Measurements from ENCODE around the gene TOGARAM1. TPM values are rescaled to one million over a fixed set of nuclear protein-coding genes. Genes with fewer than 3 reads are reported as not detected.

TOGARAM1 gene
- total RNA-seq, 2 experiments from 2014 or later = 5.5 to 7.9 TPM

GRCh38 chr14:45094275-45094674, 132.3 kb downstream of the TOGARAM1 start:
- CTCF ChIA-PET = interaction anchor here (1.1 kb wide), 1 partner anchor 158 kb away, joined by 3 read pairs; no protein-coding TSS in a partner anchor
- Mint-ChIP-seq H3K9me3 (no peaks in the 10 kb centered on the region), H3K4me3 (no peak overlapping the region), H3K4me1 (ENCODE audit: low read depth) (peaks cover 43% of the 10 kb centered on the region), H3K36me3 (ENCODE audit: low read depth) (peaks cover 51% of the 10 kb centered on the region), H3K27ac (no peak overlapping the region), H3K27me3 (no peaks in the 10 kb centered on the region)
- no peak for ATAC-seq
- intact Hi-C loops (cut with micrococcal nuclease) = no loop called here
- no peak for TF ChIP-seq CTCF (IDR thresholded peaks at IDR 0.05)
- POLR2A ChIA-PET = interaction anchor here (0.5 kb wide), 1 partner anchor 42 kb away, joined by 3 read pairs; no protein-coding TSS in a partner anchor
- no peak for DNase-seq

- peaks cover 35% of the 10 kb centered on the region for H3K4me1 Mint-ChIP-seq (ENCODE audit: low read depth)
- CTCF ChIA-PET = interaction anchor here (1.5 kb wide), 1 partner anchor 10 kb away, joined by 4 read pairs; no protein-coding TSS in a partner anchor
- no peak for TF ChIP-seq CTCF (IDR thresholded peaks at IDR 0.05)
- H3K27ac Mint-ChIP-seq = no peak overlapping the region
- DNase-seq = no peak
- ATAC-seq = no peak
- H3K27me3 Mint-ChIP-seq = no peaks in the 10 kb centered on the region
- H3K9me3 Mint-ChIP-seq = no peaks in the 10 kb centered on the region
- no peak overlapping the region for H3K4me3 Mint-ChIP-seq
- POLR2A ChIA-PET = interaction anchor here (0.9 kb wide), 1 partner anchor 30 kb away, joined by 3 read pairs; no protein-coding TSS in a partner anchor
- intact Hi-C loops (cut with micrococcal nuclease) = no loop called here
- peaks cover 53% of the 10 kb centered on the region for H3K36me3 Mint-ChIP-seq (ENCODE audit: low read depth)
These were observed 133.2 kb downstream of the TOGARAM1 start for GRCh38 chr14:45095143-45095542.

GRCh38 chr14:45096218-45096617, 134.2 kb downstream of the TOGARAM1 start:
- POLR2A ChIA-PET = interaction anchor here (1.3 kb wide), 1 partner anchor 12 kb away, joined by 3 read pairs; no protein-coding TSS in a partner anchor
- Mint-ChIP-seq H3K4me1 (ENCODE audit: low read depth) (peaks cover 24% of the 10 kb centered on the region), H3K27ac (no peak overlapping the region), H3K36me3 (ENCODE audit: low read depth) (peaks cover 53% of the 10 kb centered on the region), H3K4me3 (no peak overlapping the region), H3K27me3 (no peaks in the 10 kb centered on the region), H3K9me3 (no peaks in the 10 kb centered on the region)
- CTCF ChIA-PET = interaction anchor here (1.5 kb wide), 1 partner anchor 9 kb away, joined by 4 read pairs; no protein-coding TSS in a partner anchor
- intact Hi-C loops (cut with micrococcal nuclease) = no loop called here
- DNase-seq (no peak), ATAC-seq (no peak)
- TF ChIP-seq CTCF (IDR thresholded peaks at IDR 0.05) = no peak

- Mint-ChIP-seq H3K27ac (no peak overlapping the region), H3K36me3 (ENCODE audit: low read depth) (peaks cover 50% of the 10 kb centered on the region), H3K27me3 (no peaks in the 10 kb centered on the region), H3K4me1 (ENCODE audit: low read depth) (peaks cover 3% of the 10 kb centered on the region), H3K4me3 (no peak overlapping the region), H3K9me3 (no peaks in the 10 kb centered on the region)
- ATAC-seq (no peak), DNase-seq (no peak)
- intact Hi-C loops (cut with micrococcal nuclease) = no loop called here
- no peak for TF ChIP-seq CTCF (IDR thresholded peaks at IDR 0.05)
- CTCF ChIA-PET = no interaction called here
- POLR2A ChIA-PET = no interaction called here
These were observed 141.8 kb downstream of the TOGARAM1 start for GRCh38 chr14:45103806-45104205.

- intact Hi-C loops (cut with micrococcal nuclease) = no loop called here
- no peak for DNase-seq
- H3K4me1 Mint-ChIP-seq (ENCODE audit: low read depth) = peaks cover 6% of the 10 kb centered on the region
- no peak overlapping the region for H3K27ac Mint-ChIP-seq
- TF ChIP-seq CTCF (IDR thresholded peaks at IDR 0.05) = no peak
- H3K4me3 Mint-ChIP-seq = no peak overlapping the region
- H3K27me3 Mint-ChIP-seq = no peaks in the 10 kb centered on the region
- no peaks in the 10 kb centered on the region for H3K9me3 Mint-ChIP-seq
- H3K36me3 Mint-ChIP-seq (ENCODE audit: low read depth) = peaks cover 48% of the 10 kb centered on the region
- POLR2A ChIA-PET = no interaction called here
- CTCF ChIA-PET = interaction anchor here (1.0 kb wide), 1 partner anchor 9 kb away, joined by 4 read pairs; no protein-coding TSS in a partner anchor
- ATAC-seq = no peak
These were observed 142.6 kb downstream of the TOGARAM1 start for GRCh38 chr14:45104561-45104960.

Data from activated CD8-positive, alpha-beta T cell treated with anti-CD3 and anti-CD28 coated beads for 36 hours (primary cell).